Epithelial cell of esophagus (primary cell): ENCODE measurements around the gene HPSE2.
"Not testable (repeated sequence)": the region's sequence is repeated elsewhere in the genome, so short reads cannot be mapped to it uniquely, and the experiment has no call there.

Experiments
- DNase-seq: peaks from one replicate; pipeline ENCODE4 v3.0.0; 2010; ENCODE audit warnings: low read depth
- H3K4me3 ChIP-seq: 2 replicates; pipeline ENCODE4 v1.5.1; 2011; ENCODE audit warnings: mild to moderate bottlenecking, low read length, control low read depth
- CTCF ChIP-seq: IDR thresholded peaks from 2 replicates; pipeline ENCODE4 v1.5.1; 2011; ENCODE audit warnings: low read depth, mild to moderate bottlenecking, low read length, control low read depth, inconsistent platforms; ENCODE audit not compliant: insufficient read depth; ENCODE audit errors: missing control alignments

HPSE2 gene

DNA sequence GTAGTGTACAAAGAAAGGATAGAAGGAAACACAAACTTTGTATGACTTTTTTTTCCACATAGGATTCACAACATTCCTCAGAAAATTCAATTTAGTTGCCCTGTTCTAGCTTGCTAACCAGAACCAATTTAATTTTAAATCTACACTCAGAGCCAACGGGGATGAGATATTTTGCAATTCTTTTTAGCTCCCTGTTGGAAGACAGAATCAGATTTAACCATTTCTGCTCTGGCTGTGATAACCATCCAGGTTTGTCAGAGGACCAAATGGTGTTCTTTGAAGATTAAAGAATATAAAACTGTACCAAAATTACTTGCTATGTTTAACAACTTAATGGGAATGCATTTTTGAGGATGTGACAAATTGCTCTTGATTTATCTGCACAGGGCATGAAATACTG, 319.7 kb downstream of the HPSE2 start:
- no peak for DNase-seq
- no peak for TF ChIP-seq CTCF
- no peak overlapping the region for H3K4me3 ChIP-seq

- no peak overlapping the region for H3K4me3 ChIP-seq
- no peak for TF ChIP-seq CTCF
- DNase-seq: no peak
Observed at GRCh38 chr10:98910546-98910945, 325.1 kb downstream of the HPSE2 start.

DNA sequence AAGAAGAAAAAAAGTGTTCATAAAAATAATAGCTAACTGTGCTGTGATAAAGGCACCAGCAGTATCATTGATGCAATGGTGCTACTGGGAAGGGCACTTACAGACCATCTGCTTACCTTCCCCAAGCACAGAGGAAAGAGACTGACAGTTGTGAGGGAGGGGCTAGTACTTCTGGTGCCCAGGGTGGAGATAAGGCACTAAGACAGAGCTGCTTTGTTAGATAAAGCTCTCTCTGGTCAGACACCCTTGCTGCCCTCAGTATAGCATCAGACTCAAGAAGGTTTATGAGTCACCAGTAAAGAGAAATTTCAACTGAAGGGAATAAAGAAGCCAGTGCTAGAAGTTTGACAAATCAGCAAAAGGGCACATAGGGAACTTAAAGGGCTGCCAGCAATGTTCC, 325.6 kb downstream of the HPSE2 start:
- DNase-seq: no peak
- TF ChIP-seq CTCF: no peak

GRCh38 chr10:98908868-98909267, 326.8 kb downstream of the HPSE2 start:
- no peak for DNase-seq
- TF ChIP-seq CTCF: no peak
- H3K4me3 ChIP-seq: no peak overlapping the region

More for the DNA sequence above, 325.6 kb downstream of the HPSE2 start:
- no peak overlapping the region for H3K4me3 ChIP-seq

GRCh38 chr10:98908247-98908646, 327.4 kb downstream of the HPSE2 start:
- not testable (repeated sequence) for H3K4me3 ChIP-seq, DNase-seq

GRCh38 chr10:98901441-98902110, 334.1 kb downstream of the HPSE2 start:
- TF ChIP-seq CTCF: no peak
- H3K4me3 ChIP-seq: no peak overlapping the region
- no peak for DNase-seq

- no peak for DNase-seq
- no peak overlapping the region for H3K4me3 ChIP-seq
- no peak for TF ChIP-seq CTCF
Observed at GRCh38 chr10:98899018-98899417, 336.6 kb downstream of the HPSE2 start.
